ENCODE results near the gene RASSF10.

DNA sequence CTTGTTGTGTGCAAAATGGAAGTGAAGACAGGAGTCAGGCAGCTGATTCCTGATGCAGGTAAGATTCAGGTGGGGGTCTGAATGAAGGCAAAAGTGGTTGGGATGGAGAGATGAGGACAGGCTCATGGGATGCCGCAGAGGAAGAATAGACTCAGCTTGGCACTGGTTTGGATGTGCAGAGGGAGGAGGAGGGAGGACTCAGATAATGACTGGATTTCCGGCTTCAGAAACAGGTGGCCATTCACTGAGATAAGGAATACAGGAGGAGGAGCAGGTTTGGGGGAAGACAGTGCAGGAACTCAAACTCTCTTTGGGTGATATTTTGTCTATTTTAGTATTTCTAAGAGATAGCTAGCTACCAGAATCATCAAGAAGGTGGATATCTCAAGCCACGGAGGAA is 19.2 kb downstream of the RASSF10 start:
- TF ChIP-seq CTCF (IDR thresholded peaks at IDR 0.05) (no peak), EZH2 (IDR thresholded peaks at IDR 0.05) (no peak), EZH2phosphoT487 (IDR thresholded peaks at IDR 0.05) (no peak)

All from neural progenitor cell (in vitro differentiated cells).